Mucosa of descending colon (tissue), 3 donors: ENCODE data around the gene SLC7A7. TPM values are rescaled to one million over a fixed set of nuclear protein-coding genes. Genes with fewer than 3 reads are reported as not detected.

Experiments used
- ATAC-seq: fragments of 200-7000 bp; cut with Tn5 transposase; one replicate; pipeline ENCODE4 v1.9.1; 2020; ENCODE audit warnings: mild to moderate bottlenecking, moderate library complexity
- DNase-seq, 3 donors: peaks; one replicate each; pipeline ENCODE4 v3.0.0-alpha.2; 2020
- H3K36me3 ChIP-seq: fragments of 200-600 bp; one replicate; pipeline ENCODE4 v1.8.0; 2021; ENCODE audit warnings: low read depth, mild to moderate bottlenecking
- H3K4me1 ChIP-seq: fragments of 200-600 bp; one replicate; pipeline ENCODE4 v1.8.0; 2021; ENCODE audit warnings: low read depth, mild to moderate bottlenecking
- H3K4me3 ChIP-seq: fragments of 200-600 bp; one replicate; pipeline ENCODE4 v1.8.0; 2021; ENCODE audit warnings: mild to moderate bottlenecking
- H3K9me3 ChIP-seq: fragments of 200-600 bp; one replicate; pipeline ENCODE4 v1.8.0; 2021; ENCODE audit warnings: mild to moderate bottlenecking
- CTCF ChIP-seq: fragments of 200-600 bp; IDR thresholded peaks from one replicate; pipeline ENCODE4 v1.8.0; 2022; ENCODE audit warnings: antibody characterized with exemption, mild to moderate bottlenecking
- intact Hi-C, 2 donors: fragments of 100-400 bp; cut with DNase I in 1 of 2; cut with micrococcal nuclease in 1 of 2; formaldehyde crosslinking; loops; one replicate each; pipeline versions ENCODE4 v1.11.0 to v1.11.1; 2022; cut with DNase I, micrococcal nuclease
- total RNA-seq, 3 donors: library from RNA; stranded (reverse); fragmentation: NEBNext Ultra II Directional in 2 of 3; extraction: Animal tissue kit (Norgen Biotek cat#: 25700) in 2 of 3; gene quantifications; one replicate each; pipeline versions ENCODE4 v1.2.1 to v1.2.4, GENCODE V29; 2021 to 2023
- donor health status: DM: no; HTN: no; CAD: no; lungs with moderate emphysema.
- donor health status: DM: no; HTN: no; CAD: no.
- donor health status: DM: no; HTN: yes; CAD: no.

Gene SLC7A7
- total RNA-seq, 3 donors from 2014 or later: 7.6 to 13.7 (median 13.2) TPM

- Histone ChIP-seq H3K9me3 (no peaks in the 10 kb centered on the region), H3K4me3 (no peak overlapping the region), H3K36me3 (no peaks in the 10 kb centered on the region), H3K4me1 (no peaks in the 10 kb centered on the region)
- DNase-seq (no peak), ATAC-seq (no peak)
- intact Hi-C loops: no loop called here
- TF ChIP-seq CTCF: no peak
Observed at GRCh38 chr14:22800346-22800745, 14.9 kb downstream of the SLC7A7 start.

GRCh38 chr14:22798528-22798927 lies 16.7 kb downstream of the SLC7A7 start:
- Histone ChIP-seq H3K9me3 (no peaks in the 10 kb centered on the region), H3K4me3 (no peak overlapping the region), H3K36me3 (no peaks in the 10 kb centered on the region), H3K4me1 (no peaks in the 10 kb centered on the region)
- intact Hi-C loops: no loop called here
- TF ChIP-seq CTCF: no peak
- DNase-seq: no peak
- peak; percentile 22 for ATAC-seq

- Histone ChIP-seq H3K4me1 (no peaks in the 10 kb centered on the region), H3K9me3 (no peaks in the 10 kb centered on the region), H3K36me3 (no peaks in the 10 kb centered on the region), H3K4me3 (no peak overlapping the region)
- TF ChIP-seq CTCF: no peak
- DNase-seq: no peak
- no peak for ATAC-seq
- intact Hi-C loops: no loop called here
Observed at GRCh38 chr14:22797017-22797917, 18.0 kb downstream of the SLC7A7 start.

- intact Hi-C loops: no loop called here
- TF ChIP-seq CTCF: no peak
- ATAC-seq: no peak
- no peak for DNase-seq
- Histone ChIP-seq H3K9me3 (no peaks in the 10 kb centered on the region), H3K4me1 (no peaks in the 10 kb centered on the region), H3K36me3 (no peaks in the 10 kb centered on the region), H3K4me3 (no peak overlapping the region)
Observed at GRCh38 chr14:22796087-22796707, 19.0 kb downstream of the SLC7A7 start.

GRCh38 chr14:22794551-22794951 lies 20.7 kb downstream of the SLC7A7 start:
- TF ChIP-seq CTCF: no peak
- Histone ChIP-seq H3K9me3 (no peaks in the 10 kb centered on the region), H3K4me3 (no peak overlapping the region), H3K36me3 (no peaks in the 10 kb centered on the region), H3K4me1 (no peaks in the 10 kb centered on the region)
- ATAC-seq (peak; percentile 53), DNase-seq (no peak)
- intact Hi-C loops: no loop called here
